K562 (cell line): ENCODE measurements around the gene CLTRN. TPM values are rescaled to one million over a fixed set of nuclear protein-coding genes. Genes with fewer than 3 reads are reported as not detected.

Experiments
- BMI1 ChIP-seq: fragments of 150-350 bp; IDR thresholded peaks from 2 replicates; pipeline ENCODE4 v1.6.1; 2014; ENCODE audit warnings: low read length
- CTCFL ChIP-seq: IDR thresholded peaks from 2 replicates; pipeline ENCODE4 v1.6.1; 2011; ENCODE audit warnings: borderline replicate concordance, low read depth, mild to moderate bottlenecking, moderate library complexity, low read length; ENCODE audit not compliant: insufficient read depth, poor library complexity, severe bottlenecking
- EP300 ChIP-seq: IDR thresholded peaks from 2 replicates; pipeline ENCODE4 v1.6.1; 2012; ENCODE audit warnings: low read length, improper control_type of control experiment
- HNRNPK ChIP-seq: fragments of 200-400 bp; formaldehyde crosslinking; IDR thresholded peaks from one replicate; pipeline ENCODE4 v1.6.1; 2018; ENCODE audit warnings: mild to moderate bottlenecking, low read depth, low read length; ENCODE audit not compliant: poor library complexity, severe bottlenecking
- MTA3 ChIP-seq: fragments of 450-650 bp; formaldehyde crosslinking; IDR thresholded peaks from 2 replicates; pipeline ENCODE4 v1.6.1; 2017; ENCODE audit warnings: mild to moderate bottlenecking, borderline replicate concordance
- PHB ChIP-seq: fragments of 250-450 bp; sonication (Bioruptor Pico); IDR thresholded peaks from 2 replicates; pipeline ENCODE4 v1.5.0; 2021
- PURB ChIP-seq: sonication (generic); formaldehyde crosslinking; IDR thresholded peaks from 2 replicates; pipeline ENCODE4 v1.9.0; 2021; ENCODE audit warnings: low read depth, mild to moderate bottlenecking, missing genetic modification reagents
- SIN3A ChIP-seq, 2 experiments: fragments of 150-350 bp in 1 of 2; IDR thresholded peaks; 2 replicates each; pipeline ENCODE4 v1.6.1; 2011 to 2016; ENCODE audit warnings: borderline replicate concordance in 2 of 2, low read depth in 2 of 2, low read length in 2 of 2, mild to moderate bottlenecking in 2 of 2, moderate library complexity in 2 of 2; ENCODE audit not compliant: control insufficient read depth in 1 of 2
- STAG1 ChIP-seq: sonication (generic); formaldehyde crosslinking; IDR thresholded peaks from 2 replicates; pipeline ENCODE4 v1.5.0; 2020; ENCODE audit warnings: missing genetic modification reagents, borderline replicate concordance
- TSHZ1 ChIP-seq: fragments of 250-450 bp; sonication (Bioruptor Pico); IDR thresholded peaks from 2 replicates; pipeline ENCODE4 v1.4.0; 2020; ENCODE audit warnings: mild to moderate bottlenecking, moderate library complexity
- ZBTB5 ChIP-seq: fragments of 450-650 bp; IDR thresholded peaks from 2 replicates; pipeline ENCODE4 v1.6.1; 2017; ENCODE audit warnings: antibody characterized with exemption
- ZFP1 ChIP-seq: fragments of 450-650 bp; formaldehyde crosslinking; IDR thresholded peaks from 2 replicates; pipeline ENCODE4 v1.4.0; 2020; ENCODE audit warnings: mild to moderate bottlenecking, mixed read lengths
- ZNF197 ChIP-seq: fragments of 200-800 bp; sonication (Bioruptor generic); IDR thresholded peaks from 2 replicates; pipeline ENCODE4 v1.6.1; 2016; ENCODE audit warnings: low read depth, missing genetic modification characterization, missing compliant biosample characterization
- ZNF584 ChIP-seq: fragments of 200-800 bp; sonication (Bioruptor generic); IDR thresholded peaks from 2 replicates; pipeline ENCODE4 v1.6.1; 2016; ENCODE audit warnings: low read depth, mild to moderate bottlenecking, missing genetic modification characterization, missing compliant biosample characterization
- ZNF668 ChIP-seq: fragments of 250-450 bp; sonication (Bioruptor Pico); IDR thresholded peaks from 2 replicates; pipeline ENCODE4 v1.8.0; 2022; ENCODE audit warnings: mild to moderate bottlenecking, inconsistent platforms
- ZNF695 ChIP-seq: fragments of 450-650 bp; formaldehyde crosslinking; IDR thresholded peaks from 2 replicates; pipeline ENCODE4 v1.4.0; 2020; ENCODE audit warnings: mild to moderate bottlenecking, moderate library complexity
- ZNF764 ChIP-seq: fragments of 250-450 bp; sonication (Bioruptor Pico); IDR thresholded peaks from 2 replicates; pipeline ENCODE4 v1.4.0; 2020; ENCODE audit warnings: low read depth, mild to moderate bottlenecking, moderate library complexity
- ZNF778 ChIP-seq: fragments of 450-650 bp; formaldehyde crosslinking; IDR thresholded peaks from 2 replicates; pipeline ENCODE4 v1.4.0; 2020; ENCODE audit warnings: mild to moderate bottlenecking, moderate library complexity
- polyA plus RNA-seq, 8 experiments: library from polyadenylated mRNA; depleted of rRNA in 4 of 8; stranded (reverse) in 5 of 8; unstranded in 3 of 8; fragments of >200 nt; fragmentation: Nextera tagmentation in 2 of 8; fragmentation: Illumina TruSeq in 1 of 8; extraction: Ambion mirVana in 2 of 8; extraction: Trizol in 1 of 8; gene quantifications; 2 replicates each; pipeline versions ENCODE4 v1.2.1 to v1.2.3, GENCODE V29; 2011 to 2014; ENCODE audit warnings: inconsistent platforms in 1 of 8, missing spikeins in 1 of 8
- total RNA-seq, 7 experiments: library from RNA; depleted of rRNA in 6 of 7; stranded (reverse); fragments of >200 nt in 6 of 7; fragmentation: Illumina TruSeq in 2 of 7; extraction: Trizol in 2 of 7; gene quantifications; 2 replicates each; pipeline versions ENCODE4 v1.2.1 to v1.2.3, GENCODE V29; 2011 to 2021; ENCODE audit warnings: low replicate concordance in 1 of 7
- TF ChIP-seq, protein P1 (sequence below): fragments of 250-450 bp; sonication (Bioruptor Pico); IDR thresholded peaks from 2 replicates; pipeline ENCODE4 v1.4.0; 2020; ENCODE audit warnings: mild to moderate bottlenecking

Gene CLTRN
- total and polyA plus RNA-seq, 9 of the 15 experiments (the other 6 are each of a cell fraction or from before 2014, with no cell fraction given): 0.11 to 0.36 (median 0.18) TPM; not detected in 2

- TF ChIP-seq SIN3A (IDR thresholded peaks at IDR 0.05; ENCODE audit: borderline replicate concordance in 2 of 2, control insufficient read depth in 1 of 2, low read depth in 2 of 2, low read length in 2 of 2) (0 out of 4 replicates have a peak, but pooled peaks have one; percentile 46 to 85), CTCFL (no peak), ZBTB5 (no peak), BMI1 (no peak), ZNF764 (CRISPR knock-in tag) (no peak), ZNF668 (no peak), ZFP1 (no peak), PURB (CRISPR knock-in tag) (no peak), ZNF695 (no peak), PHB (CRISPR knock-in tag) (no peak), EP300 (no peak), ZNF778 (no peak), HNRNPK (no peak), TSHZ1 (CRISPR knock-in tag) (no peak), ZNF584 (CRISPR knock-in tag) (no peak), ZNF197 (no peak; the same call in none of the 2 replicates), MTA3 (peak; percentile 79; the same call in 1 of the 2 replicates), STAG1 (no peak)
- TF ChIP-seq, protein P1, sequence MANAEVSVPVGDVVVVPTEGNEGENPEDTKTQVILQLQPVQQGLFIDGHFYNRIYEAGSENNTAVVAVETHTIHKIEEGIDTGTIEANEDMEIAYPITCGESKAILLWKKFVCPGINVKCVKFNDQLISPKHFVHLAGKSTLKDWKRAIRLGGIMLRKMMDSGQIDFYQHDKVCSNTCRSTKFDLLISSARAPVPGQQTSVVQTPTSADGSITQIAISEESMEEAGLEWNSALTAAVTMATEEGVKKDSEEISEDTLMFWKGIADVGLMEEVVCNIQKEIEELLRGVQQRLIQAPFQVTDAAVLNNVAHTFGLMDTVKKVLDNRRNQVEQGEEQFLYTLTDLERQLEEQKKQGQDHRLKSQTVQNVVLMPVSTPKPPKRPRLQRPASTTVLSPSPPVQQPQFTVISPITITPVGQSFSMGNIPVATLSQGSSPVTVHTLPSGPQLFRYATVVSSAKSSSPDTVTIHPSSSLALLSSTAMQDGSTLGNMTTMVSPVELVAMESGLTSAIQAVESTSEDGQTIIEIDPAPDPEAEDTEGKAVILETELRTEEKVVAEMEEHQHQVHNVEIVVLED (CRISPR knock-in tag): 0 out of 2 replicates have a peak, but pooled peaks have one; percentile 94
Observed at GRCh38 chrX:15674841-15675489, 10.4 kb upstream of the CLTRN start (continued).
